ENCODE measurements around the gene DYNLT4.
"Not testable (repeated sequence)": the region's sequence is repeated elsewhere in the genome, so short reads cannot be mapped to it uniquely, and the experiment has no call there.

The DYNLT4 gene

GRCh38 chr1:44798481-44799365 is 8.4 kb downstream of the DYNLT4 start:
- TF ChIP-seq ZNF8 (CRISPR knock-in tag; IDR thresholded peaks at IDR 0.05) (no peak), ARNTL (CRISPR knock-in tag; IDR thresholded peaks at IDR 0.05; ENCODE audit: borderline replicate concordance, low read depth) (no peak), GLIS3 (CRISPR knock-in tag; IDR thresholded peaks at IDR 0.05) (no peak), ESRRG (CRISPR knock-in tag; IDR thresholded peaks at IDR 0.05) (no peak), ZFP3 (CRISPR knock-in tag; IDR thresholded peaks at IDR 0.05) (no peak), ISL1 (CRISPR knock-in tag; IDR thresholded peaks at IDR 0.05) (no peak)
- ATAC-seq = no peak

- ATAC-seq = not testable (repeated sequence)
These were observed 9.3 kb downstream of the DYNLT4 start for GRCh38 chr1:44797886-44798285.

GRCh38 chr1:44792736-44793502 is 14.2 kb downstream of the DYNLT4 start:
- ATAC-seq = no peak
- TF ChIP-seq TCF4 (CRISPR knock-in tag; IDR thresholded peaks at IDR 0.05; ENCODE audit: borderline replicate concordance) (no peak), ARNTL (CRISPR knock-in tag; IDR thresholded peaks at IDR 0.05; ENCODE audit: borderline replicate concordance, low read depth) (no peak), OSR1 (CRISPR knock-in tag; IDR thresholded peaks at IDR 0.05) (no peak), SNAI2 (CRISPR knock-in tag; IDR thresholded peaks at IDR 0.05) (no peak), POU6F1 (CRISPR knock-in tag; IDR thresholded peaks at IDR 0.05; ENCODE audit: borderline replicate concordance, low read depth) (no peak), CSDC2 (CRISPR knock-in tag; IDR thresholded peaks at IDR 0.05) (no peak), PATZ1 (CRISPR knock-in tag; IDR thresholded peaks at IDR 0.05; ENCODE audit: borderline replicate concordance) (no peak), CREB5 (CRISPR knock-in tag; IDR thresholded peaks at IDR 0.05; ENCODE audit: low read depth) (no peak)

- TF ChIP-seq POU6F1 (CRISPR knock-in tag; IDR thresholded peaks at IDR 0.05; ENCODE audit: borderline replicate concordance, low read depth) (no peak), ZFP3 (CRISPR knock-in tag; IDR thresholded peaks at IDR 0.05) (no peak), SNAI2 (CRISPR knock-in tag; IDR thresholded peaks at IDR 0.05) (no peak), CREB5 (CRISPR knock-in tag; IDR thresholded peaks at IDR 0.05; ENCODE audit: low read depth) (no peak)
These were observed 16.0 kb downstream of the DYNLT4 start for GRCh38 chr1:44790968-44791801.

More at GRCh38 chr1:44790968-44791801, 16.0 kb downstream of the DYNLT4 start:
- no peak for ATAC-seq

All from SK-N-SH treated with all-trans-retinoic acid at 6 μM for 48 hours (cell line).